ENCODE measurements around the gene SH3RF1.

DNA sequence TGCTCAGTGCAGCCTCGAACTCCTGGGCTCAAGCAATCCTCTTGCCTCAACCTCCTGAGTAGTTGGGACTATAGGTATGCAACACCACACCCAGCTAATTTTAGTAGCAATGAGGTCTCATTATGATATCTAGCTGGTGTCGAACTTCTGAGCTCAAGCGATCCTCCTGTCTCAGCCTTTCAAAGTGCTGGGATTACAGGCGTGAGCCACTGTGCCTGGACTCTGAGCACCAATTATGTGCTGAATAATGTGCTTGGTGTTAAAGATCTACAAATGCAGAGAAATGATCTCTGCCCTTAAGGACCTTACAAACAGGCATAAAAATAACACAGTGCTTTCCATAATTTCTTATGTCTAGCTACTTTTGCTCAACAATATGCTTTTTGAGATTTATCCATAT lies 131.7 kb downstream of the SH3RF1 start:
- TF ChIP-seq POLR2A (IDR thresholded peaks at IDR 0.05; ENCODE audit: low read depth, low read length) (no peak), POU2F2 (IDR thresholded peaks at IDR 0.05; ENCODE audit: low read depth, low read length) (no peak), POLR2AphosphoS5 (IDR thresholded peaks at IDR 0.05; ENCODE audit: low read depth, low read length) (no peak)

All from GM12891 (cell line).